Ovary (tissue), 9 donors: Measurements from ENCODE around the gene RPL5. TPM values are rescaled to one million over a fixed set of nuclear protein-coding genes. Genes with fewer than 3 reads are reported as not detected.

Experiments used
- DNase-seq, 5 donors: peaks; one replicate each; pipeline ENCODE4 v3.0.0-alpha.2; 2019 to 2020
- H3K27ac ChIP-seq, 2 donors: fragments of 200-600 bp; one replicate each; pipeline versions ENCODE4 v1.5.1 to v1.8.0; 2019 to 2022
- H3K27me3 ChIP-seq: fragments of 200-600 bp; one replicate; pipeline ENCODE4 v1.8.0; 2022
- H3K36me3 ChIP-seq: fragments of 200-600 bp; sonication (generic); one replicate; pipeline ENCODE4 v1.5.1; 2019
- H3K4me1 ChIP-seq: one replicate; pipeline ENCODE4 v1.8.1; 2013; ENCODE audit warnings: mild to moderate bottlenecking, moderate library complexity; ENCODE audit not compliant: insufficient read depth
- H3K4me3 ChIP-seq: fragments of 200-600 bp; sonication (generic); one replicate; pipeline ENCODE4 v1.5.1; 2017
- H3K9me3 ChIP-seq, 2 donors: fragments of 200-600 bp in 1 of 2; sonication (generic) in 1 of 2; one replicate each; pipeline versions ENCODE4 v1.5.1 to v1.8.1; 2013 to 2019; ENCODE audit warnings: mild to moderate bottlenecking in 1 of 2, moderate library complexity in 1 of 2
- CTCF ChIP-seq, 3 donors: fragments of 450-650 bp in 2 of 3; fragments of 200-600 bp in 1 of 3; IDR thresholded peaks; one replicate each; pipeline versions ENCODE4 v1.5.1 to v1.8.0; 2016 to 2022; ENCODE audit warnings: antibody characterized with exemption in 3 of 3, mild to moderate bottlenecking in 1 of 3
- EP300 ChIP-seq: sonication (generic); formaldehyde crosslinking; IDR thresholded peaks from one replicate; pipeline ENCODE4 v1.6.1; 2017; ENCODE audit warnings: antibody characterized with exemption
- POLR2A ChIP-seq: fragments of 450-650 bp; IDR thresholded peaks from one replicate; pipeline ENCODE4 v1.6.1; 2017; ENCODE audit warnings: antibody characterized with exemption, mild to moderate bottlenecking, moderate library complexity
- WGBS, 3 donors: extraction: QIAGEN DNeasy Blood & Tissue Kit in 1 of 3; methylation state at CpG; one replicate each; pipeline versions ENCODE4 v1.1.5 to v1.1.7; 2013 to 2017; 5-methylcytosine and 5-hydroxymethylcytosine counted together
- intact Hi-C, 4 donors: fragments of 100-400 bp; cut with DNase I; formaldehyde crosslinking; loops; one replicate each; pipeline versions ENCODE4 v1.11.0 to v1.15.1; 2022 to 2023
- polyA plus RNA-seq, 2 donors: library from polyadenylated mRNA; stranded (reverse); fragments of 200-250 nt in 1 of 2; fragments of 350-450 nt in 1 of 2; fragmentation: Illumina TruSeq in 1 of 2; extraction: RNeasy Lipid Tissue Mini Kit (QIAGEN cat#74804) in 1 of 2; gene quantifications; one replicate each; pipeline ENCODE4 v1.2.3, GENCODE V29; 2013 to 2014
- total RNA-seq, 7 donors: library from RNA; depleted of rRNA in 2 of 7; stranded (reverse); fragments of >200 nt in 2 of 7; fragmentation: NEBNext Ultra II Directional in 3 of 7; extraction: Animal tissue kit (Norgen Biotek cat#: 25700) in 3 of 7; gene quantifications; one replicate each; pipeline versions ENCODE4 v1.1.0 to v1.2.4, GENCODE V29; 2016 to 2023
- donor health status: DM: no; HTN: no; CAD: no; lungs with moderate emphysema.
- donor health status: DM: no; HTN: no; CAD: no.
- donor health status: Bipolar disorder and iron deficiency.
- donor health status: DM: yes; HTN: yes; CAD: no.
- donor health status: DM: no; HTN: no; CAD: no.
- donor health status: DM: yes; HTN: yes; CAD: no.

Gene RPL5
- total and polyA plus RNA-seq, 9 donors: 1,987 to 4,964 (median 3,329) TPM

DNA sequence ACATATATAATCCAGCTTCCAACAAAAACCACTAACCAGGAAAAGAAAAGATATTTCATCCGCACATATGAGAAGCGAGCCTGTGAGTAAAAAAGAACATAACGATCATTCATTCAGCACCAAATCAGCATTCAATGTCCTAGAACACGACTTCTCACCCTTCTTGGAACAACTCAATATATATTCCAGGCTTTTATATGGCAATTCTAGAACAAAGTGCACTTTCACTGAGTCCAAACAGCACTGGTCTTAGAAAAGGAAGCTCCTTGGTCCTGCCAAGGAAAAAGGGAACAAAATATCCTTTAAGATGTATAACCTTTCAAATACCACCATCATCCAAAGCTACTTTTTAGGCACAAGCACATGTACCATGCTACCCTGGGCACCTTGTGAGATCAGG is 44.5 kb downstream of the RPL5 start:
- no peak overlapping the region for H3K27ac ChIP-seq
- H3K36me3 ChIP-seq: no peaks in the 10 kb centered on the region
- WGBS, 3 donors: 93 to 97% (median 93%) methylated on average over 4 of the region's 4 CpGs
- H3K9me3 ChIP-seq: no peaks in the 10 kb centered on the region
- intact Hi-C loops: no loop called here
- H3K4me1 ChIP-seq: peaks cover 1% of the 10 kb centered on the region
- no peak overlapping the region for H3K4me3 ChIP-seq
- no peak for DNase-seq
- no peaks in the 10 kb centered on the region for H3K27me3 ChIP-seq
- TF ChIP-seq CTCF (IDR thresholded peaks at IDR 0.05): no peak
- TF ChIP-seq EP300: no peak
- no peak for TF ChIP-seq POLR2A

DNA sequence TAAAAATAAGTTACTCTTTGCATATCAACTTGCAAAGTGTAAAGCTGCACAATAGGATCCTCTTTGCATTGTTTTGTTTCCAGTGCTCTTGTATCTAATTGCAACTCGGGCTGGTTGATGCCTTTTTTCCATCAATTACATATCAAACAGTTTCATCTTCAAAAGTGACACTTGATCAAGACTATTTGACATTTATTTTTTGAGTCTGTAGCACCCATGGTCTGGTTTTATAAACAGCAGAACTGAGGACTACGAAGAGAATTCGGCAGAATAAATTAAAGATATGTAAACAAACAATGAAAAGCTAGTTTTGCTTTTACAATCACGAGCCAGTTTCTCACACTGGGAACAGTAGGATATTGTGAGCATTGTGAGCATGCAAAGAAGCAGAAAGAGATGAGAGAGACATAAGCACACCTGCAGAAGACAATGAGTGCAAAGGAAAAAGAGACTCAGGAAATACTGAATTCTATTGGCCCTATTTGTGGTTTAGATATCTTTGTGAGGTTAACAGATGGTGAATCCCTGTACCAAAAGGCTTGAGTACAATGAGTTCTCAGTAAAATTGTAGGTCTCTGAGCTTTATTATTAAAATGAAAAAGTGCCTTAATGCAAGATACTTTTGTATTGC is 45.4 kb downstream of the RPL5 start:
- DNase-seq: no peak
- Histone ChIP-seq H3K9me3 (no peaks in the 10 kb centered on the region), H3K4me1 (peaks cover 1% of the 10 kb centered on the region), H3K4me3 (no peak overlapping the region), H3K27ac (no peak overlapping the region), H3K27me3 (no peaks in the 10 kb centered on the region), H3K36me3 (no peaks in the 10 kb centered on the region)
- intact Hi-C loops: no loop called here
- no peak for TF ChIP-seq CTCF (IDR thresholded peaks at IDR 0.05)
- no peak for TF ChIP-seq POLR2A
- no peak for TF ChIP-seq EP300
- WGBS, 3 donors: 14 to 31% (median 20%) methylated on average over 4 of the region's 4 CpGs

DNA sequence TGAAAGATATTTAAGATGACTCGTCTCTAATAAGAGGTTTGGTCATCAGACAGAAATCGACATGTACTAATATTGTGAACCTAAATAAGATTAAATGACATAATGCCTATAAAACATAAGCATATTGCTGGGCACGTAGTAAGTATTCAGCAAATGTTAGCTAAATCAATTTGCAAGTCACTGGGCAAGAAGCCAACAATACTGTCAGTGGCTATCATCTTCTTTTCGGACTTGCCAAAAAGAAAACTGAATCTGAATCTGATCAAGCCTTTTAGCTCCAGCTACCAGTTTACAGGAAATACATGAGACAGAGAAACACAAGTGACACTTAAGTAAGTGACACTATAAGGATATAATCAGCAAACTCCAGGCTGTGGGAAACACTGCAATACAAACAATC is 46.0 kb downstream of the RPL5 start:
- no peaks in the 10 kb centered on the region for H3K36me3 ChIP-seq
- no peaks in the 10 kb centered on the region for H3K27me3 ChIP-seq
- DNase-seq: no peak
- 75 to 83% (median 76%) methylated on average over 4 of the region's 4 CpGs for WGBS, 3 donors
- H3K9me3 ChIP-seq: no peaks in the 10 kb centered on the region
- H3K4me1 ChIP-seq: peaks cover 1% of the 10 kb centered on the region
- no peak overlapping the region for H3K27ac ChIP-seq
- H3K4me3 ChIP-seq: no peak overlapping the region
- TF ChIP-seq EP300 (no peak), CTCF (IDR thresholded peaks at IDR 0.05) (no peak), POLR2A (no peak)
- intact Hi-C loops: no loop called here

DNA sequence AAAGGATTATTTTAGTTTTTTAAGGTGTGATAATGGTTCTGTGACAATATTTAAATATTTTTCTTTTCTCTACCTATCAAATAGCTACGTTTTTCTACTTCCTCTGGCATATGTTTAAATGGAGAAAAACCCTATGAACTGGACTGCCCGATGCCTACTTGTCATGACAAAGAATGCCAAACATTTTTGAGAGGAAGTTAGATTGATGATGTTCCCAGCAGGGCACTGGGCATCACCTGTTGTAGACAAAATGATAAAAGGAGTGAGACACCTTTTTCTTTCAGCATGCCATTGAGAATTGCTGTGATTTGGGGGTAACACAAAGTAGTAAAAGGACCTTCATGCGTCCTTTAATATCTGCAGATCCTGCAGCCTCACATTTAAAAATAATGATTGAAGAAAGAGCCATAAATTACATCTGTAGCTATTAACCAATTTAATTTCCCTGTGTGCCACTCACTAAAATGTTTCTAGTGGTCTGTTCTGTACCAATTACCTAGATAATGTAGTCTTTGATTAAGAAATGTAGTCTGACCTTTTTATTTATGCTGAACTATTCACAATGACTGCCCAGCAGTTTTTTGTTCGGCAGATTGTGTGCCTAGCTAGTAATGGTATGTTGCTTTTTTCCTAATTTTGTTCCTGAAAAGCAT is 47.6 kb downstream of the RPL5 start:
- Histone ChIP-seq H3K27ac (no peak overlapping the region), H3K9me3 (no peaks in the 10 kb centered on the region), H3K4me3 (no peak overlapping the region), H3K27me3 (no peaks in the 10 kb centered on the region), H3K4me1 (peaks cover 1% of the 10 kb centered on the region), H3K36me3 (no peaks in the 10 kb centered on the region)
- WGBS, 3 donors: 63 to 70% (median 67%) methylated on average over 4 of the region's 4 CpGs
- intact Hi-C loops: no loop called here
- TF ChIP-seq CTCF (IDR thresholded peaks at IDR 0.05) (no peak), EP300 (no peak), POLR2A (no peak)
- DNase-seq: no peak
